ENCODE measurements around the gene CLEC6A.
"Not testable (repeated sequence)": the region's sequence is repeated elsewhere in the genome, so short reads cannot be mapped to it uniquely, and the experiment has no call there.

The CLEC6A gene

DNA sequence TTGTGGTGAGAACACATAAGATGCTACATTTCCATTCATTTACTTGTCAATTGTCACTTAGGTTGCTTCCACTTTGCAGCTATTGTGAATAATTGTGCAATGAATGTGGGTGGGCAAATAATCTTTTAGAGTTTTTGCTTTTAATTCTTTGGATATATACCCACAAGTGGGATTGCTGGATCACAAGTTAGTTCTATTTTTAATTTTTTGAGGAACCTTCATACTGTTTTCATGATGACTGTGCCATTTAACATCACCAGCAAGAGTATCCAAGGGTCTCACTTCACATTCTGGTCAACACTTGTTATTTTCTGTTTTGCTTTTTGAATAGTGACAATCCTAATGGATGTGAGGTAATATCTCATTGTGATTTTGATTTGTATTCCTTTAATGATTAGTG, 10.5 kb downstream of the CLEC6A start:
- FAIRE-seq (no peak), DNase-seq (ENCODE audit: insufficient read length, low spot score) (no peak)
- TF ChIP-seq POLR2A (IDR thresholded peaks at IDR 0.05; ENCODE audit: low read depth, low read length) = no peak

GRCh38 chr12:8471090-8471489, 15.3 kb downstream of the CLEC6A start:
- no peak for TF ChIP-seq POLR2A (IDR thresholded peaks at IDR 0.05; ENCODE audit: low read depth, low read length)
- FAIRE-seq (no peak), DNase-seq (ENCODE audit: insufficient read length, low spot score) (no peak)

DNA sequence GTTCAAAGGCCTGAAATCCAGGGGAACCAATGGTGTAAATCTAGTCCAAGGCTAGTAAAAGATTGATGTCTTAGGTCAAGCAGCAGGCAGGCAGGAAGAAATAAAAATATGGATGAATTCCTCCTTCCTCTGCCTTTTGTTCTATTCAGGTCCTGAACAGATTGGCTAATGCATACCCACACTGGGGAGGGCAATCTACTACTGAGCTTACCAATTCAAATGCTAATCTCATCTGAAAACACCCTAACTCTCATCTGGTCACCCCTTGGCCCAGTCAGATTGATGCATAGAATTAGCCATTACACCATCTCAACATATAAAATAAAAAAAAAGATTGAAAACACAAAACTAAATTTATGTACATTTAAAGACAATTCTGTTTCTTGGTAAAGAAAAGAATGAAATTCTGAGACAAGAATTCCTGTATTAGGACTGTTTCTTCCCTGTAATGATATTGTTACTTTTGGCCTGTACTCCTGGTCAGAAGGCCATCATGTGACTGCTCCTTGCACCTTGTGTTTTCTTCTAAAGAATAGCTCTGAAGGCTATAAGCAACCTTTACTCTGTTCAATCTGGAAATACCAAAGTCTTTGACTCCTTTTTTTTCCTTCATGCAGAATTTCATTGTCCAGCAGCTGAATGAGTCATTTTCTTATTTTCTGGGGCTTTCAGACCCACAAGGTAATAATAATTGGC, 19.9 kb downstream of the CLEC6A start:
- DNase-seq (ENCODE audit: insufficient read length, low spot score) (no peak), FAIRE-seq (no peak)
- no peak for TF ChIP-seq POLR2A (IDR thresholded peaks at IDR 0.05; ENCODE audit: low read depth, low read length)

GRCh38 chr12:8482571-8483061, 26.9 kb downstream of the CLEC6A start:
- FAIRE-seq (no peak), DNase-seq (ENCODE audit: insufficient read length, low spot score) (no peak)
- no peak for TF ChIP-seq POLR2A (IDR thresholded peaks at IDR 0.05; ENCODE audit: low read depth, low read length)

DNA sequence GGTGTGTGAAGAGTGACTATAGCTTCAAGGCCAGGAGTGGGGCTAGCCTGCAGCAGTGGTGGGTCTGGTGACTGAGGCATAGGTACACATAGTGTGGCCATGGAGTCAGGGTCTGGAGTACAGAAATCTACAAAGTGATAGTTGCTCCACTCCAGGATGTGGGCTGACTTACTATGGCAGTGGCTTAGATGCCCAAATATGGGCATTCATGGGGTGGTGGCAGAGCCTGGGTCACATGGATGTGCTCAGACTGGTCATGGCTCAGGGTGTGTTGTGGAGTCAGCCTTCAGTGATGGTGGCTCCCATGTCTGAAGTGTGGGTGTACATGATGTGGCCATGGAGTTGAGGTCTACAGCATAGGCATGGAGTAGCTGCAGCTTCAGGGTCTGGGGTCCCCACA, 27.3 kb downstream of the CLEC6A start:
- no peak for TF ChIP-seq POLR2A (IDR thresholded peaks at IDR 0.05; ENCODE audit: low read depth, low read length)
- FAIRE-seq = no peak

GRCh38 chr12:8491646-8492530, 36.1 kb downstream of the CLEC6A start:
- FAIRE-seq = no peak
- DNase-seq (ENCODE audit: insufficient read length, low spot score) = no peak

More for the DNA sequence above, 27.3 kb downstream of the CLEC6A start:
- DNase-seq (ENCODE audit: insufficient read length, low spot score) = no peak

DNA sequence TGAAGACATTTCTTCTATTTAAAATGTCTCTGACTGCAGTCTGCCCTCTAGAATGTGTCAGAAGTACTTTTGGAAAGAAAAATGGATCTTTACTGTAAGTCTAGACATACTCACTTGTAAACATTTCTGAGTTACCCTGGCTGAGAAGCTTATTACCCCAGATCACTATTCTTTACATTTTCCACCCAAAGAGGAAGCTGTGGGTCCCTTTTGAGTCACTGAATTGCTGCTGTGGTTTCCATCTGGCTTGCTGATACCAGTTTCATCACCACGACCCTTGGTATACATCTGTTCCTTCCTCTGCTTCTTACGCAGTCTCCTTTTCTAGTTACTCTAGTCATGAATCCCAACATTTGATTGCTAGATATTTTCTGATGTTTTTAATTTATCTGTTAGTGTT, 37.3 kb downstream of the CLEC6A start:
- FAIRE-seq = no peak
- TF ChIP-seq POLR2A (IDR thresholded peaks at IDR 0.05; ENCODE audit: low read depth, low read length) = no peak
- DNase-seq (ENCODE audit: insufficient read length, low spot score) = no peak

More at GRCh38 chr12:8491646-8492530, 36.1 kb downstream of the CLEC6A start:
- TF ChIP-seq POLR2A (IDR thresholded peaks at IDR 0.05; ENCODE audit: low read depth, low read length) = no peak

- FAIRE-seq = not testable (repeated sequence)
Measured at GRCh38 chr12:8495671-8496070, 39.9 kb downstream of the CLEC6A start.

GRCh38 chr12:8496074-8496473, 40.3 kb downstream of the CLEC6A start:
- not testable (repeated sequence) for DNase-seq (ENCODE audit: insufficient read length, low spot score); FAIRE-seq

More at GRCh38 chr12:8495671-8496070, 39.9 kb downstream of the CLEC6A start:
- not testable (repeated sequence) for DNase-seq (ENCODE audit: insufficient read length, low spot score)

DNA sequence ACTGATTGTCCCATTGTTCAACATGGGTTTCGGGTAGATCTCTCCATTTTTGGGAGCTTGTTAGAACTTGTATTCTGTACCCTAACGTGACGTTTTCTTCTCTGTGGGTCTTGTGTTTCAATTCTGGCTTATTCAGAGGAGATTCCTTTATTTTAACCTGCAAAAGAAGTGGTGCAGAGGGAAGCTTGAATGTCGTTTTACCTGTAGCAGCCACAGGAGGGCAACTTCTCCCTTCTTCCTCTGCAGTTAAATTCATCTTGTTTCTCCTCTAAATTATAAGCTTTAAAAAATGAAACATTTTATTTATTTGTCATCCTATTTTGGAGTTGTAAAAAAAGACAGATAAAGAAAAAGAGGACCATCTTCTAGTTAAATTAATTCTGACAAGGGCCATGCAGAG, 43.9 kb downstream of the CLEC6A start:
- no peak for TF ChIP-seq POLR2A (IDR thresholded peaks at IDR 0.05; ENCODE audit: low read depth, low read length)
- DNase-seq (ENCODE audit: insufficient read length, low spot score) (no peak), FAIRE-seq (no peak)

GRCh38 chr12:8501720-8502119, 46.0 kb downstream of the CLEC6A start:
- no peak for DNase-seq (ENCODE audit: insufficient read length, low spot score)
- no peak for FAIRE-seq
- no peak for TF ChIP-seq POLR2A (IDR thresholded peaks at IDR 0.05; ENCODE audit: low read depth, low read length)

DNA sequence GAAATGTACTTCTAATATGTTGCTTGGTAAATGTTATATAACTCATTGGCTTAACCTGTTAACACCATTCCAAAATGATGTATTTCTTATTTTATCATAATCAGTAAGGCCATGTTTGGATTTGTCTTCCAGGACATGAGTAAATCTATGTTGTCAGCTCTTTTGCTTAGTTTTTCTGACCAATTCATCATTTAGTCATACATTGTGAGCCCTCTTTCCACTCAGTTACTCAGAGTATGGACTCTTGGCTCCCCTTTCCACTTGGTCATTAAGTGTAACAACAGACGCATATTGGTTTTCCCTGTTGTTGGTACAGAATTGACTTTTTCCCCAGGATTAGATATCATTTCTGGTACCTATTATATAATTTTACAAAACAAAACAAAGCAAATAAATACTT, 48.6 kb downstream of the CLEC6A start:
- no peak for DNase-seq (ENCODE audit: insufficient read length, low spot score)
- FAIRE-seq = no peak
- no peak for TF ChIP-seq POLR2A (IDR thresholded peaks at IDR 0.05; ENCODE audit: low read depth, low read length)

DNA sequence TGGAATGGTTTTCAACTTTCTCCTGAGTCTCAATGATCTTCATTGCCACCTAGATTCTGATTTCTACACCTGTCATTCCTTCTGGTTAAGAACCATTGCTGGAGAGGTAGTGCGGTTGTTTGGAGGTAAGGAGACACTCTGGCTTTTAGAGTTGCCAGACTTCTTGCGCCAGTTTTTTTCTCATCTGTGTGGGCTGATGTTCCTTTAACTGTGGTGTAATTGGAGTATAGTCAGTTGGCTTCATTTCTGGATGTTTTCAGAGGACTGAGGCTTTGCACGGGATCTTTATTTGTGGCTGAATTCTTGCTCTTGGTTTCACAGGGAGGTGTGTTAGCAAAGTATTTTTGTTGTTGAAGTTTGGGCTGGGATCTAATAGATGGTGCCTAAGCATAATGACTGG, 51.8 kb downstream of the CLEC6A start:
- no peak for TF ChIP-seq POLR2A (IDR thresholded peaks at IDR 0.05; ENCODE audit: low read depth, low read length)
- DNase-seq (ENCODE audit: insufficient read length, low spot score) = no peak
- no peak for FAIRE-seq

- no peak for TF ChIP-seq POLR2A (IDR thresholded peaks at IDR 0.05; ENCODE audit: low read depth, low read length)
- DNase-seq (ENCODE audit: insufficient read length, low spot score) (no peak), FAIRE-seq (no peak)
Measured at GRCh38 chr12:8508223-8508622, 52.5 kb downstream of the CLEC6A start.
